Ishikawa (cell line): ENCODE measurements around the gene HELZ2.
A peak's percentile ranks its signal among the peaks of the same experiment; 100 is the strongest.

Experiments used
- CEBPB ChIP-seq: IDR thresholded peaks from 2 replicates; pipeline ENCODE4 v1.6.1; 2012
- CREB1 ChIP-seq: IDR thresholded peaks from 2 replicates; pipeline ENCODE4 v1.6.1; 2012; ENCODE audit warnings: low read depth
- EGR1 ChIP-seq: IDR thresholded peaks from 2 replicates; pipeline ENCODE4 v1.6.1; 2012
- EP300 ChIP-seq: IDR thresholded peaks from 2 replicates; pipeline ENCODE4 v1.6.1; 2012; ENCODE audit warnings: borderline replicate concordance
- FOXM1 ChIP-seq: IDR thresholded peaks from 2 replicates; pipeline ENCODE4 v1.6.1; 2012; ENCODE audit warnings: low read depth, borderline replicate concordance
- MAX ChIP-seq: IDR thresholded peaks from 2 replicates; pipeline ENCODE4 v1.6.1; 2012
- NFIC ChIP-seq: IDR thresholded peaks from 2 replicates; pipeline ENCODE4 v1.6.1; 2012
- RAD21 ChIP-seq: IDR thresholded peaks from 2 replicates; pipeline ENCODE4 v1.6.1; 2012; ENCODE audit warnings: low read depth
- TAF1 ChIP-seq: IDR thresholded peaks from 2 replicates; pipeline ENCODE4 v1.6.1; 2012; ENCODE audit warnings: low read depth, mild to moderate bottlenecking
- TCF12 ChIP-seq: IDR thresholded peaks from 2 replicates; pipeline ENCODE4 v1.6.1; 2012; ENCODE audit warnings: low read depth
- TEAD4 ChIP-seq: IDR thresholded peaks from 2 replicates; pipeline ENCODE4 v1.6.1; 2012
- USF1 ChIP-seq: IDR thresholded peaks from 2 replicates; pipeline ENCODE4 v1.6.1; 2012
- YY1 ChIP-seq: IDR thresholded peaks from 2 replicates; pipeline ENCODE4 v1.6.1; 2012; ENCODE audit warnings: low read depth
- ZBTB7A ChIP-seq: IDR thresholded peaks from 2 replicates; pipeline ENCODE4 v1.6.1; 2012; ENCODE audit warnings: low read depth
- TF ChIP-seq, protein P1 (sequence below): IDR thresholded peaks from 2 replicates; pipeline ENCODE4 v1.6.1; 2012; ENCODE audit warnings: low read depth, mild to moderate bottlenecking

HELZ2 gene

DNA sequence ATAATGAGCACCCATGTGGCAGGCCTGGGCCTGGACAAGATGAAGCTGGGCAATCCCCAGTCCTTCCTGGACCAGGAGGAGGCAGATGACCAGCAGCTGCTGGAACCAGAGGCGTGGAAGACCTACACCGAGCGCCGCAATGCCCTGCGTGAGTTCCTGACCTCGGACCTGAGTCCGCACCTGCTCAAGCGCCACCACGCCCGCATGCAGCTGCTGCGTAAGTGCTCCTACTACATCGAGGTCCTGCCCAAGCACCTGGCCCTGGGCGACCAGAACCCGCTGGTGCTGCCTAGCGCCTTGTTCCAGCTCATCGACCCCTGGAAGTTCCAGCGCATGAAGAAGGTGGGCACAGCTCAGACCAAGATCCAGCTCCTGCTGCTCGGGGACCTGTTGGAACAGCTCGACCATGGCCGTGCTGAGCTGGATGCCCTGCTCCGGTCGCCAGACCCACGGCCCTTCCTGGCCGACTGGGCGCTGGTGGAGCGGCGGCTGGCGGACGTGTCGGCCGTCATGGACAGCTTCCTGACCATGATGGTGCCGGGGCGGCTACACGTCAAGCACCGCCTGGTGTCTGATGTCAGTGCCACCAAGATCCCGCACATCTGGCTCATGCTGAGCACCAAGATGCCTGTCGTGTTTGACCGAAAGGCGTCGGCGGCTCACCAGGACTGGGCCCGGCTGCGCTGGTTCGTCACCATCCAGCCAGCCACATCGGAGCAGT lies 18.2 kb downstream of the HELZ2 start:
- TF ChIP-seq EGR1, result no peak
- no peak for TF ChIP-seq NFIC
- no peak for TF ChIP-seq CREB1
- TF ChIP-seq YY1, result no peak
- TF ChIP-seq, protein P1, sequence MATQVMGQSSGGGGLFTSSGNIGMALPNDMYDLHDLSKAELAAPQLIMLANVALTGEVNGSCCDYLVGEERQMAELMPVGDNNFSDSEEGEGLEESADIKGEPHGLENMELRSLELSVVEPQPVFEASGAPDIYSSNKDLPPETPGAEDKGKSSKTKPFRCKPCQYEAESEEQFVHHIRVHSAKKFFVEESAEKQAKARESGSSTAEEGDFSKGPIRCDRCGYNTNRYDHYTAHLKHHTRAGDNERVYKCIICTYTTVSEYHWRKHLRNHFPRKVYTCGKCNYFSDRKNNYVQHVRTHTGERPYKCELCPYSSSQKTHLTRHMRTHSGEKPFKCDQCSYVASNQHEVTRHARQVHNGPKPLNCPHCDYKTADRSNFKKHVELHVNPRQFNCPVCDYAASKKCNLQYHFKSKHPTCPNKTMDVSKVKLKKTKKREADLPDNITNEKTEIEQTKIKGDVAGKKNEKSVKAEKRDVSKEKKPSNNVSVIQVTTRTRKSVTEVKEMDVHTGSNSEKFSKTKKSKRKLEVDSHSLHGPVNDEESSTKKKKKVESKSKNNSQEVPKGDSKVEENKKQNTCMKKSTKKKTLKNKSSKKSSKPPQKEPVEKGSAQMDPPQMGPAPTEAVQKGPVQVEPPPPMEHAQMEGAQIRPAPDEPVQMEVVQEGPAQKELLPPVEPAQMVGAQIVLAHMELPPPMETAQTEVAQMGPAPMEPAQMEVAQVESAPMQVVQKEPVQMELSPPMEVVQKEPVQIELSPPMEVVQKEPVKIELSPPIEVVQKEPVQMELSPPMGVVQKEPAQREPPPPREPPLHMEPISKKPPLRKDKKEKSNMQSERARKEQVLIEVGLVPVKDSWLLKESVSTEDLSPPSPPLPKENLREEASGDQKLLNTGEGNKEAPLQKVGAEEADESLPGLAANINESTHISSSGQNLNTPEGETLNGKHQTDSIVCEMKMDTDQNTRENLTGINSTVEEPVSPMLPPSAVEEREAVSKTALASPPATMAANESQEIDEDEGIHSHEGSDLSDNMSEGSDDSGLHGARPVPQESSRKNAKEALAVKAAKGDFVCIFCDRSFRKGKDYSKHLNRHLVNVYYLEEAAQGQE, result no peak
- no peak for TF ChIP-seq TAF1
- no peak for TF ChIP-seq TEAD4
- TF ChIP-seq EP300, result no peak
- no peak for TF ChIP-seq ZBTB7A

DNA sequence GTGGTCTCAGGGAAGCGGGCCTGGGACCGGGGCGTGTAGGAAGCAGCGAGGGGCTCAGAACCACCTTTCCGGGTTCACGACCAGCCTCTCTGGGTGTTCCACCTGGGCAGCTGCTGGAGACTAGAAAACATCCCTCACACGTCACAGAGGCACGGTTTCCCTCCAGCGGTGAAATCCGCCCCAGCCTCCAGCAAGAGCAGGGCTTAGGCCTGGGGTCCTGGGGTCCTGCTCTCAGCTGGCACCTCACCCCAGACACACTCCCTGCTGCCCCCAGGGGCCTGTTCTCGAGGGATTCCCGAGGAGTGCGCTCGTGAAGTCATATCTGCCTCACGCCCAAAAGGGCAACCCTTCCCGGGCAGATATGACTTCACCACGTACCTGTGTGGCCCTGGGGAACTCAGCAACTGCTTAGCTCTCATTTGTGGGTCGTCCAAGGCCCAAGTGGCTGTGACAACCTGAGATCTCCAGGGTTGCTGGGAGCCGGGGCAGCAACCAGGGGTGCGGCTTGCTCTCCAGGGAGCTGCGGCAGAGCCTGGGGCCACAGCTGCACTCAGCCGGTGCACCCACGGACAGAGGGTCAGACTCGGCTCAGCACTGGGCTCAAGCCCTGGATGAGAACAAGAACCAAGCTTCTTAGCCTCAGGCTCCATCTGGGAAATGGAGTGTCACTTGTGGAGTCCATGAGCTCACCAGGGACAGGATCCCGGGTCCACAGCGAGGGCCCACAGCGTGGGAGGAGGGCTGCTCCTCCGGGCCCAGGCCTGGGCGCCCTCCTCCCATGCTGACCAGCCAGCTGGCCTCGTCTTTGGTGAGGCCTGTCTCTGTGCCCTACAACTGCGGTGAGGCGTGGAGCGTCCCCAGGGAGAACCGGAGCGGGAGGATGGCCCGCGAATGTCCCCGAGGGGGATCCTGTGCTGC lies 19.4 kb downstream of the HELZ2 start:
- TF ChIP-seq EGR1 (no peak), RAD21 (no peak), FOXM1 (no peak), USF1 (no peak), ZBTB7A (no peak), CREB1 (no peak), MAX (no peak), TAF1 (no peak)

DNA sequence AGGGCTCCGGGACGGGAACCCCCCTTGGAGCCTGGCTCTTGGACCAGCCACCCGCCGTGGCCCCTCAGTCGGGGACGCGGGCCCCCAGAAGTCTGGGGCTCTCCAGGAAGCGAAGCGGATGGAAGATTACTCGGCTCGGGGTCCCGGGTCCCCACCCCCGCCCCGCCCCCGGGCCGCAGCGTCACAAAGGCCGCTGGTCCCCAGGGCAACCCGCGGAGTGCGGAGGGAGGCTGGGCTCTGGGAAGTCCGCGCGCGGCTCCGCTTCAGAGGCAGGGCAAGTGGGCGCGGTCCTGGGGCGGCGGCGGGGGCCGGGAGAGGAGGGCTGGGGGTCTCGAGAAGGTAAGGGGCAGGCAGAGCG lies 20.1 kb downstream of the HELZ2 start, which contains the start of gene FNDC11:
FNDC11 (plus strand) TSS at position 227 of the 358 bp plus-strand sequence. CDS start 1,505 bp downstream, outside the sequence.
- TF ChIP-seq NFIC, result no peak
- 0 out of 2 replicates have a peak, but pooled peaks have one; percentile 18 for TF ChIP-seq CREB1
- TF ChIP-seq ZBTB7A, result peak; percentile 74; the same call in 1 of the 2 replicates

GRCh38 chr20:63553251-63553932 lies 20.6 kb downstream of the HELZ2 start:
- TF ChIP-seq NFIC (no peak), TAF1 (peak; percentile 35; the same call in 1 of the 2 replicates)

DNA sequence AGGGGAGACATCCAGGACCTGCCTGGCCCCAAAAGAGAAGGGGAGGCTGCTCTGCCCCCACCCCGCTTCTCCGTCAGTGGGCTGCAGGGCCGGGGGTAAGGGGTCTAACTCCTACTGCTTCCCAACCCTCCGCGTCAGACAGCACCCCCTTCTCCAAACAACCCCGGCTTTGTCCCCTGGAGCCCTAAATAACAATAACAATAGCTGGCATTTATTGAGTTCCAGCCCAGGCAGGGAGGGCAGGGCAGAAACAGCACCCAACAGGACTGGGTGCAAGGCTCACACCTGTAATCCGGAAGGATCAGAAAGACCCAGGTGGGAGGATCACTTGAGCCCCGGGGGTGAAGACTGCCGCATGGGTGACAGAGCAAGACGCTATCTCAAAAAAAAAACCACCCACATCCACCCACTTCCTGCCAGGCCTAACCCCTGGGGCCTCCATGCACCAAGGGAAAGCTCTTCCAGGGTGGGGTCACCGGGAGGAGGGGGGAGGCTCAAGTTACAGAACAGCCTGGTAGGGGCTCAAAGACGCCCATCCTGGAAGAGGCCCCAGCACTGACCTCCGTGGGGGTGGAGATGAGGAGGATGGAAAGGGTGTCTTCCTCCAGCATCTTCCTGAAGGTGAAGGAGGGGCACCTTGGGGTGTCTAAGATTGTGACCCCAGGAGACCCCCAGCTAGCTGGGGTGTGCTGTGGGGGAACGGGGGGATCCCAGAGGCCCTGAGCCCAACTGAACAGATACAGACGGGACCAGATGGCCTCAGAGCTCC lies 21.4 kb downstream of the HELZ2 start:
- TF ChIP-seq TEAD4 (peak; percentile 70), TCF12 (peak; percentile 98), EP300 (peak; percentile 96), FOXM1 (peak; percentile 89), MAX (peak; percentile 63; the same call in 1 of the 2 replicates), ZBTB7A (peak; percentile 86), CREB1 (no peak), TAF1 (peak; percentile 32), NFIC (peak; percentile 80), CEBPB (peak; percentile 30; the same call in 1 of the 2 replicates), EGR1 (peak; percentile 92), RAD21 (peak; percentile 8), USF1 (peak; percentile 47; the same call in 1 of the 2 replicates), YY1 (no peak)
- TF ChIP-seq, protein P1, result no peak
